Keratinocyte (primary cell): ENCODE results near the gene TGDS. TPM values are rescaled to one million over a fixed set of nuclear protein-coding genes. Genes with fewer than 3 reads are reported as not detected.

Experiments
- DNase-seq: peaks from one replicate; pipeline ENCODE4 v3.0.0-alpha.2; 2011; ENCODE audit warnings: low read depth, missing footprints, low spot score
- FAIRE-seq: peaks from 2 replicates; lab custom pipeline; 2011; peaks lifted over from hg19 to GRCh38; lab: Jason Lieb, UNC
- H2AFZ ChIP-seq: 2 replicates; pipeline ENCODE4 v1.6.0; 2012; ENCODE audit warnings: low read length, control low read depth, inconsistent platforms; ENCODE audit not compliant: control insufficient read depth
- H3K27ac ChIP-seq: 2 replicates; pipeline ENCODE4 v1.5.1; 2011; ENCODE audit warnings: low read length; ENCODE audit not compliant: control insufficient read depth, insufficient read depth
- H3K27me3 ChIP-seq: 3 replicates; pipeline ENCODE4 v1.6.0; 2011; ENCODE audit warnings: low read length; ENCODE audit not compliant: control insufficient read depth, insufficient read depth; ENCODE audit errors: extremely low read depth
- H3K36me3 ChIP-seq, 2 experiments: 2 replicates in 1 of 2; 3 replicates in 1 of 2; pipeline ENCODE4 v1.5.1; 2011; ENCODE audit warnings: low read length in 2 of 2, mild to moderate bottlenecking in 1 of 2; ENCODE audit not compliant: control insufficient read depth in 2 of 2, insufficient read depth in 2 of 2; ENCODE audit errors: extremely low read depth in 1 of 2
- H3K4me1 ChIP-seq: 3 replicates; pipeline ENCODE4 v1.5.1; 2011; ENCODE audit warnings: low read length; ENCODE audit not compliant: control insufficient read depth, insufficient read depth; ENCODE audit errors: extremely low read depth
- H3K4me2 ChIP-seq: 3 replicates; pipeline ENCODE4 v1.6.0; 2011; ENCODE audit warnings: low read depth, low read length; ENCODE audit not compliant: control insufficient read depth, insufficient read depth; ENCODE audit errors: extremely low read depth
- H3K4me3 ChIP-seq, 3 experiments: fragments of 200-600 bp in 1 of 3; sonication (generic) in 1 of 3; 2 replicates in 2 of 3; 3 replicates in 1 of 3; pipeline ENCODE4 v1.5.1; 2011 to 2016; ENCODE audit warnings: low read length in 3 of 3, mild to moderate bottlenecking in 3 of 3, control low read depth in 2 of 3, inconsistent platforms in 1 of 3, low read depth in 1 of 3, mixed read lengths in 1 of 3, mixed run types in 1 of 3, moderate library complexity in 1 of 3; ENCODE audit not compliant: control insufficient read depth in 2 of 3, insufficient read depth in 2 of 3; ENCODE audit errors: extremely low read depth in 1 of 3
- H3K79me2 ChIP-seq: 2 replicates; pipeline ENCODE4 v1.6.0; 2012; ENCODE audit warnings: low read length; ENCODE audit not compliant: control insufficient read depth, insufficient read depth
- H3K9ac ChIP-seq: 3 replicates; pipeline ENCODE4 v1.6.0; 2011; ENCODE audit warnings: low read length; ENCODE audit not compliant: control insufficient read depth, insufficient read depth; ENCODE audit errors: extremely low read depth
- H3K9me1 ChIP-seq: 3 replicates; pipeline ENCODE4 v1.6.0; 2011; ENCODE audit warnings: low read length; ENCODE audit not compliant: control insufficient read depth, insufficient read depth; ENCODE audit errors: extremely low read depth
- H3K9me3 ChIP-seq: 2 replicates; pipeline ENCODE4 v1.5.1; 2012; ENCODE audit warnings: low read depth, low read length; ENCODE audit not compliant: control insufficient read depth
- H4K20me1 ChIP-seq: 3 replicates; pipeline ENCODE4 v1.6.0; 2011; ENCODE audit warnings: low read length; ENCODE audit not compliant: control insufficient read depth, insufficient read depth; ENCODE audit errors: extremely low read depth
- EZH2 ChIP-seq: IDR thresholded peaks from one replicate; pipeline ENCODE4 v1.6.1; 2012; ENCODE audit warnings: inconsistent platforms, mild to moderate bottlenecking, low read length, moderate library complexity
- dilution Hi-C: fragments of 300-500 bp; cut with MboI; formaldehyde crosslinking; loops from one replicate; pipeline ENCODE4 v1.7.0; 2020; ENCODE audit warnings: low sequenced_read_pairs; ENCODE audit not compliant: extremely low pct_ligation_motif_present
- polyA plus RNA-seq, 5 experiments: library from polyadenylated mRNA; depleted of rRNA in 3 of 5; stranded (reverse) in 3 of 5; stranded (forward) in 1 of 5; unstranded in 1 of 5; fragments of >200 nt; gene quantifications; 1 replicate in 1 of 5; 2 replicates in 3 of 5; 3 replicates in 1 of 5; pipeline versions ENCODE4 v1.2.1 to v1.2.3, GENCODE V29; 2011 to 2012; ENCODE audit warnings: missing spikeins in 2 of 5, low read depth in 1 of 5, low replicate concordance in 1 of 5
- TF ChIP-seq, protein P1 (sequence below), 3 experiments: IDR thresholded peaks in 1 of 3; conservative IDR thresholded peaks in 1 of 3; optimal IDR thresholded peaks in 1 of 3; 2 replicates in 2 of 3; 3 replicates in 1 of 3; pipeline versions ENCODE3 to v1.5.1; 2011; ENCODE audit warnings: low read length in 3 of 3, mild to moderate bottlenecking in 3 of 3, moderate library complexity in 2 of 3, control low read depth in 1 of 3, inconsistent platforms in 1 of 3; ENCODE audit not compliant: insufficient read depth in 2 of 3; ENCODE audit errors: extremely low read depth in 1 of 3

Gene TGDS
- polyA plus RNA-seq, 1 donor (not counting 4 experiments of a cell fraction or from before 2014, with no cell fraction given), result 19.4 TPM

DNA sequence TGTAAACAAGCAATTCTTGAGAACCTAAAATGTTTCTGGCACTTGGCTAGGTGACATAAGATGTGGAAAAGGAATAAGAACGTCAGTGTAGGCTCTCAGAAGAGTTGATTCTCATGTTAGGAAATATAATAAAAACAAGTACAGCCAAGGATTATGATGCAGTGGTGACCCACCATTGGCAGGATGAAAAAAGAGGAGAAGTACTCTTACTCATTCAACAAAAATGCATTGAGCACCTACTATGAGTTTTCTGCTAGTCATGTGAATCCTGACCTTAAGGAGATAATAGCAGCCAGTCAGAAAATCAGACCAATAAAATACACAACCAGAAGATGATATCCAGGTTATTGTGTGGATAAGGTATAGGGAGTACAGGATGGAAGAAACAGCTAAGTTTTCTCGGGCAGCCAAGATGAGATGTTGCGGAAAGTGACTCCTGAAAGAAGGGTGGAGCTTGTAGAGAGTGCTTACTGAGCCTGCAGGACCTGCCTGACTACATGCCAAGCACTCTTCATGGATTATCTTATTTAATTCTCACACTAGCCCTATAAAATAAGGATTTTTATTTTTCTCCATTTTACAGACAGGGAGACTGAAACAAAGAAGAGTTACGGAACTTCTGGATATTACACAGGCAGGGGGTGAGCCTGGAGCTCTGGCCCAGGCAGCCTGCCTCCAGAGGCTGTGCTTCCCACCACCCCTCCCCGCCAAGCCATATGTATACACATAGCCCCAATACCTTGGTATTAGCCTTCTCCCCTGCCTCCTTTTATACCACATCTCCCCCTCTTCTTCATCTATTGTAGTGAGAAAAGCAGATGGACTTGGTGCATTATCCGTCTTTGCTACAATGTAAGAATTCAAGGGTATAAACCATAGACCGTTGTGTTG is 58.0 kb downstream of the TGDS start:
- dilution Hi-C loops, result no loop called here
- FAIRE-seq (no peak), DNase-seq (no peak)
- Histone ChIP-seq H3K9ac (no peak overlapping the region), H3K9me3 (no peaks in the 10 kb centered on the region), H3K27me3 (no peaks in the 10 kb centered on the region), H3K27ac (no peak overlapping the region), H4K20me1 (no peaks in the 10 kb centered on the region), H3K79me2 (no peaks in the 10 kb centered on the region), H3K4me1 (no peaks in the 10 kb centered on the region), H2AFZ (no peak overlapping the region), H3K36me3 (no peaks in the 10 kb centered on the region), H3K4me2 (no peak overlapping the region), H3K4me3 (no peak overlapping the region), H3K9me1 (no peaks in the 10 kb centered on the region)
- TF ChIP-seq EZH2, result no peak
- TF ChIP-seq, protein P1, sequence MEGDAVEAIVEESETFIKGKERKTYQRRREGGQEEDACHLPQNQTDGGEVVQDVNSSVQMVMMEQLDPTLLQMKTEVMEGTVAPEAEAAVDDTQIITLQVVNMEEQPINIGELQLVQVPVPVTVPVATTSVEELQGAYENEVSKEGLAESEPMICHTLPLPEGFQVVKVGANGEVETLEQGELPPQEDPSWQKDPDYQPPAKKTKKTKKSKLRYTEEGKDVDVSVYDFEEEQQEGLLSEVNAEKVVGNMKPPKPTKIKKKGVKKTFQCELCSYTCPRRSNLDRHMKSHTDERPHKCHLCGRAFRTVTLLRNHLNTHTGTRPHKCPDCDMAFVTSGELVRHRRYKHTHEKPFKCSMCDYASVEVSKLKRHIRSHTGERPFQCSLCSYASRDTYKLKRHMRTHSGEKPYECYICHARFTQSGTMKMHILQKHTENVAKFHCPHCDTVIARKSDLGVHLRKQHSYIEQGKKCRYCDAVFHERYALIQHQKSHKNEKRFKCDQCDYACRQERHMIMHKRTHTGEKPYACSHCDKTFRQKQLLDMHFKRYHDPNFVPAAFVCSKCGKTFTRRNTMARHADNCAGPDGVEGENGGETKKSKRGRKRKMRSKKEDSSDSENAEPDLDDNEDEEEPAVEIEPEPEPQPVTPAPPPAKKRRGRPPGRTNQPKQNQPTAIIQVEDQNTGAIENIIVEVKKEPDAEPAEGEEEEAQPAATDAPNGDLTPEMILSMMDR (optimal IDR thresholded peaks at IDR 0.05 in 1 of 3, IDR thresholded peaks at IDR 0.05 in 1 of 3, conservative IDR thresholded peaks at IDR 0.05 in 1 of 3; ENCODE audit: extremely low read depth in 1 of 3, insufficient read depth in 2 of 3, low read length in 3 of 3), result no peak

- Histone ChIP-seq H3K27me3 (no peaks in the 10 kb centered on the region), H4K20me1 (no peaks in the 10 kb centered on the region), H2AFZ (no peak overlapping the region), H3K4me1 (no peaks in the 10 kb centered on the region), H3K36me3 (no peaks in the 10 kb centered on the region), H3K4me3 (no peak overlapping the region), H3K9me3 (no peaks in the 10 kb centered on the region), H3K4me2 (no peak overlapping the region), H3K27ac (no peak overlapping the region), H3K9me1 (no peaks in the 10 kb centered on the region), H3K9ac (no peak overlapping the region), H3K79me2 (no peaks in the 10 kb centered on the region)
- dilution Hi-C loops, result no loop called here
- FAIRE-seq (no peak), DNase-seq (no peak)
- no peak for TF ChIP-seq EZH2
- TF ChIP-seq, protein P1 (optimal IDR thresholded peaks at IDR 0.05 in 1 of 3, IDR thresholded peaks at IDR 0.05 in 1 of 3, conservative IDR thresholded peaks at IDR 0.05 in 1 of 3; ENCODE audit: extremely low read depth in 1 of 3, insufficient read depth in 2 of 3, low read length in 3 of 3), result no peak
Measured at GRCh38 chr13:94535775-94536174, 60.2 kb downstream of the TGDS start.
